Stimulated activated CD8-positive, alpha-beta memory T cell treated with anti-CD3 and anti-CD28 coated beads, Interleukin-15, amount 100 ng/mL, for 4 hours (primary cell): ENCODE data around the gene ABCA2.
A peak's percentile ranks its signal among the peaks of the same experiment; 100 is the strongest.

Source experiments
- DNase-seq, 2 donors: peaks; one replicate each; pipeline ENCODE4 v3.0.0-alpha.2; 2020; ENCODE audit warnings: low read depth in 2 of 2

ABCA2 gene

DNA sequence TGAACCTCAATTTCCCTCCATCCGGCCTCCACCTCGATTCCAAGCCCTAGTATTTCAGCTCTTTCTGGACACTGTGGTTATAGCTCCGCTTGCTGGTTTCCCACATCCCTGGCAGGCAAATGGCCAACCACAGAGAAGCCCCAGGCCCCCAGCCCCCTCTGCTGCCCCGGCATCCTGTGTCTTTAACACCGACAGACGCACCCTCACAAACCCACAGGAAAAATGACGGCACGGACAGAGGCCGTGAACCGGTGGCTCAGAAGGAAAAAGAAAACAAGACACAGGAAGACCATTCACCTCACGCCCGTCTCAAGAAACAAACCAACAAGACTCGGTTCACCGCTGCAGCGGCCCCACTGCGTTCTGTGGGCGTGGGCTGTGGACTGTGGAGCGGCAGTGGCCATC lies 30.2 kb downstream of the ABCA2 start:
- DNase-seq = peak in 1 of 2 donors; percentile 23

DNA sequence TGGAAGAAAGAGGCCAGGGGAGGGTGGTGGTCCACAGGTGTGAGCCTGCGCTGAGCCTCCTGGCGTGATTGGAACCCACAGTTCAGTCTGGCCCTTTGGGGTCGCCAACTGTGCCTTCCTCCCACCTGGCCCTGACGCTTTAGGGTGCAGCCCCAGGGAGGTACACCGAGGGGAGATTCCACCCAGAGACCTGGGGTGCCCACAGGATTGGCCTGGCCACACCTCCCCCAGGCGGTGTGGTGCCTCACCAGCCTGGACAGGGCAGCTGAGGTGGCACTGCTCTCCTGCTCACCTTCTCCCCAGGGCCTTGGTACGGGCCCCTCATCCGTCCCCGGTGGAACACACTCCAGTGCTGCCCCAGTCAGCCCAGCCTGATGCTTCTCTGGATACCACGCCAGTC lies 30.7 kb downstream of the ABCA2 start:
- DNase-seq = no peak

DNA sequence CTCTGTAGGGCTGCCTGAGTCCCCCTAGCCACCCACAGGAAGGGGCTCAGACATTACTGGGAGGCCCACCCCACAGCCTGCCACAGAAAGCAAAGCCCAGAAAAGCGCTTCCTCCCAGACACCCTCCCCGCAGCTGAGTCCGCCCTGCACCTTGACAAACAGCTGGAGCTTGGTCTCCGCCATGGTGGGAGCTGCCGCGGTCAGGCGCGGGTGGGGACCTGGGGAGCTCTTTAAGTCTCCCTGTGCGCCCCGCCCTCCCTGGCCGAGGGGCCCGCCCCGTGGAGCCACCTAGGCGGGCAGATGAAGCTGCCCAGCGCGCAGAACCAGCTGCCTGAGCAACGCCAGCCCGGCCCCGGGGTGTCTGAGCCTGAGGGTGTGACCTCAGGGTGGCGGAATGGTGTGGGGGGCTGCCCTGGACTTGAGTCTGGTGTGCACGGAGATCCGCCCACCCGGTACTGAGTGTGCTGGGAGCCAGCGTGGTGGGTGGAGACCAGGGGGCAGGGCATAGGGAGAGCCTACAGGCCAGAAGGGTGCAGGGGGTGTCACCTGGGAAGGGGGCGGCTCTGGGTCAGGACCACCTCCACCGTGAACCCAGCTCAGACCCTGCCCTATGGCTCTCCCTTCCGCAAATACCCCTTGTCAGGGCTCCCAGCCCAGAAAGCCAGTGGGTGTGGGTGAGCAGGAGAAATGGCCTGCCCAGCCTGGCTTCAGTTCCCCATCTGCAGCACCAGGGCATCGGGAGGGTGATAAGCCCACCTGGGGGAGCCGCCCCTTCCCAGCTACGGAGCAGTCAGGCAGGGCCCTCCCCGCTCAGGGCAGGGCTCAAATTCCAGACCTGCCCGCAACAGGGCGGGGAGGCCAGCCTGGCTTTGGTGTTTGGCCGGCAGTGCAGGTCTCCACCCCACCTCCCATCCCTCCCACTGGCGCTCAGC lies 31.4 kb downstream of the ABCA2 start, which contains the start of gene CLIC3:
Gene CLIC3, minus strand, starts transcription at position 208 of the 932 bp plus-strand sequence. Its CDS starts 25 bp downstream, at position 183.
- DNase-seq = peak in 1 of 2 donors; percentile 36

DNA sequence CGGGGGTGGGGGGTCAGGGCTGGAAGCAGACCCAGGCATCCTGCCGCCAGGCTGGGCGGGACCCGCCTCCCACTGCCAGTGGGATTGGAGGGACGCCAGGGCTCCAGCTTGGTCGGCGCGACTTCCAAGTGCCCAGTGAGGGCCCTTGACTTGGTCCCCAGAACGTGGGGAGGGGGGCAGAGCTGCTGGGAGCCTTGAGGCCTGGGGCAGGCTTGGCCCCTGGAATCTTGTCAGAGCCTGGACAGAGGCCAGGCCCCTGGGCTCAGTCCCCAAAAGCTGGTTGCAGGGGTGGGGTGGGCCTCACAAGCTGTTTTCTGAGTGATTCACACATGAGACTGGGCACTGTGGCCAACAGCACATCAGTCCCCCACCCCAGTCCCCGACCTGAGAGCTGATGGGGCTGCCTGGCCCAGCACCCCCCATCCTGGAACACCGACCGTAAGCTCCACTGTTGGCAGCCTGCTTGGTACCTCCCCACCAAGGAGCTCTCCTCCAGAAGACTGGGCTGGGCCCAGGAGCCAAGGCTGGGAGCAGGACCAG lies 32.2 kb downstream of the ABCA2 start:
- no peak for DNase-seq

DNA sequence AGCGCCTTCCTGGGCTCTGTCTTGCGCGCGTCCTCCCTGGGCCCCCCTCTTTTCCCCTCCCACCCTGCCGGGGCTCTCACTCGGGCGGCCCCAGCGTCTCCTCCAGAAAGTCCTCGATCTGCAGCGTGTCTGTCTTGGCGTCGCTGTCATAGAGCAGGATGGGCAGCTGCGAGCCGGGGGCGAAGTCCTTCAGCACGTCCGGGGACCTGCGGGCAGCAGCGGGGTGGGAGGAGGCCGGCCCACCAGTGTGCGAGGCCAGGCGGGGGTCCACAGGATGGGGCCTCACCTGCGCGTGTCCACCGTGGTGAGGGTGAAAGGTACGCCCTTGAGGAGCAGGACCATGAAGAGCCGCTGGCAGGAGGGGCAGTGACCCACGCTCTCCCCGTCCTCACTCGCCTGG lies 32.7 kb downstream of the ABCA2 start:
- DNase-seq = no peak

DNA sequence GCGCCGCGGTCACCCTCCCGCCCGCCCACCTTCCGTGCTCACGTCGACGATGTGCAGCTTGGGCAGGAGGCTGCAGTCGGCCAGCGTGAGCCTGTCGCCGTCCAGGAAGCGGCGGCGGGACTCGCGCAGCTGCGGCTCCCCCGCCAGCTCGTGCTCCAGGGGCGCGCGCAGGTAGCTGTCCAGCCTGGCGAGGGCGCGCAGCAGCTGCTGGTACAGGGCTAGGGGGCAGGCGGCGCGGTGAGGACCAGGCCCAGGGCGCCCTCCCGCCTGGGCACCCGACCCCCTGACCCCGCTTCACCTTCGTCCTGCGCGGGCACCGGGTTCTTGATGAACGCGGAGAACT lies 33.2 kb downstream of the ABCA2 start:
- no peak for DNase-seq

DNA sequence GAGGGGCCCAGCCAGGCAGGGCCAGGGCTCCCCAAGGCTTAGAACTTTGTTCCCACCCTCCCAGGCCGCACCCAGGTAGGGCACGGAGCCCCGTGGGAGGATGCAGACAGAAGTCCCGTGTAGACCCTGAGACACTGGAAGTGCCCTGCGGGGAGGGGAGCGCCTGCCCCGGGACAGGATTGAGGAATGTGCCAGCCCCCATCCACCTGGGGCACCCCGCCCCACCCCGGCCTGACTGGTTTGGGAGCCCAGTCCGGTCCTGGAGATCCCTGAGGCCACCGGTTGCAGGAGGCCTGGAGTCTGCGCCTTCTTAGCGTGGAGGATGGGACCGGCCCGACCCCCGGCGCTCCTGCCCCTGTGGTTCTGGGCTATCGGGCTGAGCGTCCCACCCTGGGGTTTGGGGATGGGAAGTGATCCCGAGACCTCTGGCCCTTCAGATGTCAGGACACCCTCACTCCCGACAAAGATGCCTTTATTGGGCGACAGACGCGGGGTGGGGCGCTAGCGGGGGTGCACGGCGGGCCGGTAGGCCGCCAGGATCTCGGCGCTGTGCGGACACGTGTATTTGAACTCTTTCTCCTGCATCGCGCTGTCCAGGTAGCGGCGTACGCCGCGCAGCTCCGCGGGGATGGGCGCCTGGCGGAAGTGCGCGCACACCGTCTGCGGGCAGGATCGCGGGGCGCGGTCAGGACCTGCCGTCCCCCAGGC lies 33.7 kb downstream of the ABCA2 start:
- no peak for DNase-seq

DNA sequence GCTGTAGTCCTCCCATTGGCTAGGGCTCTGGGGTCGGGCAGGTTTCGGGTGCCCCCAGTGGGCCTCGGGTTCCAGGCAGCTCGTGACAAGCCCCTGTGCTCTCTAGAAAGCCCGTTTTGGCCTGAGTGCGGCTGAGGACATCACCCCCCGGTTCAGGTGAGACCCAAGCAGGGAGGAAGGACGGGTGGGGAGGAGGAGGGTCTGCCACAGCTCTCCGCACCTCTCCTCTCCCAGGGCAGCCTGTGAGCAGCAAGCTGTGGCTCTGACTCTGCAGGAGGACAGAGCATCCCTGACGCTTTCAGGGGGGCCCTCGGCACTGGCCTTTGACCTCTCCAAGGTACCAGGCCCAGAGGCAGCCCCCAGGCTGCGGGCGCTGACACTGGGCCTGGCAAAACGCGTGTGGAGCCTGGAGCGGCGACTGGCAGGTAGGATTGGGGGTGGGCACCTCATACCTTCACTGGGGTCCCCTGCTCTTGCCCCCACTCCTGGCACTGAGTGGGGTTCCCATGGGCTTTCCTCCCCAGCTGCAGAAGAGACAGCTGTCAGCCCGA lies 35.1 kb downstream of the ABCA2 start:
- no peak for DNase-seq

DNA sequence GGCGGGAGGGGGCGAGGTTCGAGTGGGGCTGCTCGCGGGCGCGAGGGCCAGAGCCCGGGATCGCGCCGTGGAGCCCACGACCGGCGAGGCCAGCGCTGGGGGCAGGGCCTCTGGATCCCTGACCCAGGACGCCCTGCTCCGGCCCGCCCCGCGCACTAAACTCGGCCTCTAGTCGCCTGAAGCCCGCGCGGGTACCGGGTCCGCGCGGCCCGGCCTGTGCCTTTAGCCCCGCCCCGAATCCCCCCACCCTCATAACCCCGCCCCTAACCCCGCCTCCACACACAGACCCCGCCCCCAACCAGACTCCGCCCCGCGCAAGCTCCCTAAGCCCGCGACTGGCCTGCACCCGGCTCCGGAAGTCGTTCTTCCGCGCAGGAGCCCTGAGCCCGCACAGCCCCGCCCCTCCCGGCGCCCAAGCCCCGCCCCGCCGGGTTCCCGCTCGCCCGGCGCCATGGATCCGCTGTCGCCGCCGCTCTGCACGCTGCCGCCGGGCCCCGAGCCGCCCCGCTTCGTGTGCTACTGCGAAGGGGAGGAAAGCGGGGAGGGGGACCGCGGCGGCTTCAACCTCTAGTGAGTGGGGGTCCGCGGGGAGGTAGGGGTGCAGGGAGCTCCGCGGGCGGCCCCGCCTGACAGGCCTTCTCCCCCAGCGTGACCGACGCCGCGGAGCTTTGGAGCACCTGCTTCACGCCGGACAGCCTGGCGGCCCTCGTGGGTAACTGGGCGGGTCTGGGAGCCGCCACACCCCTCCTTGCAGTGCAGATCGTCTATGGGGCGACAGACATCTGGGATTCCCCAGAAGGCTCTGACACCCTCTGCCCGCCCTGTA lies 35.8 kb downstream of the ABCA2 start, which contains the start of gene PAXX:
Gene PAXX, plus strand, starts transcription at position 430 of the 826 bp plus-strand sequence. Its CDS starts 22 bp downstream, at position 452.
- peak; percentile 81 to 87 for DNase-seq

DNA sequence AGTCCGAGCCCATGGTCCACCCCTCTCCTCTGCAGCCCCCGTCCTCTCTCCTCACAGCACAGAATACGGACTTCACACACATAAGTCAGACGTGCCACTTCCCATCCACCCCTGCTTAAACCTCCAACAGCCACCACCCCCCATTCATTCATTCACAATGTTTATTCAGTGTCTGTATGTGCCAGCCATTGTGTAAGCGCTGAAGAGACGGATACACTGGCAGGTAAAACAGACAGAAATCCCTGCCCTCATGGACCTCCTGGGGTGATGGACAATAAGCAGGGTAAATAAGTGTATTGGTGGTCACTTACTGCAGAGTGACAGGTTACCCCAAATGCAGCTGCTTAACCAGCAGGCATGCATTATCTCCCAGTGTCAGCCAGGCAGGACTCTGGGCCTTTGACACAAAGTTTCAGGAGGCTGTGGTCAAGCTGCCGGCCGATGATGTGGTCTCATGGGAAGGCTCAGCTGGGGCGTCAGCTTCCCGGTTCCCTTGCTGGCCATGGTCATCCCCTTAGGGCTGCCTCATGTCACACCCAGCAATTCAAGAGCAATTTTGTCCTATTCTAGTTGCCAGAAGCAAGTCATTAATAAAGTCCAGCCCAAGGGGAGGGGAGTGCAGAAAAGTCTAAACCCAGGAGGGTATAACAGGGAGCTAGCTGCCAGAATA lies 37.7 kb downstream of the ABCA2 start:
- no peak for DNase-seq

DNA sequence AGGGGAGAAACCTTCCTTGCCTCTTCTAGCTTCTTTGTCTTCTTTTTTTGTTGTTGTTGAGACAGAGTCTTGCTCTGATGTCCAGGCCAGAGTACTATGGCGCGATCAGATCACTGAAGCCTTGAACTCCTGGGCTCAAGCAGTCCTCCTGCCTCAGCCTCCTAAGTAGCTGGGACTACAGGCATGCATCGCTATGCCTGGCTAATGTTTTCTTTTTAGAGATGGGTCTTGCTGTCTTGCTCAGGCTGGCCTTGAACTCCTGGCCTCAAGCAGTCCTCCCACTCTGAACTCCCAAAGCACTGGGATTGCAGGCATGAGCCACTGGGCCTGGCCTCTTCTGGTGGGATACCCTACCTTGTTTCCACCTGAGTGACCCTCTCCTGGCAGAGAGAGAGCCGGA lies 39.2 kb downstream of the ABCA2 start:
- DNase-seq = no peak

DNA sequence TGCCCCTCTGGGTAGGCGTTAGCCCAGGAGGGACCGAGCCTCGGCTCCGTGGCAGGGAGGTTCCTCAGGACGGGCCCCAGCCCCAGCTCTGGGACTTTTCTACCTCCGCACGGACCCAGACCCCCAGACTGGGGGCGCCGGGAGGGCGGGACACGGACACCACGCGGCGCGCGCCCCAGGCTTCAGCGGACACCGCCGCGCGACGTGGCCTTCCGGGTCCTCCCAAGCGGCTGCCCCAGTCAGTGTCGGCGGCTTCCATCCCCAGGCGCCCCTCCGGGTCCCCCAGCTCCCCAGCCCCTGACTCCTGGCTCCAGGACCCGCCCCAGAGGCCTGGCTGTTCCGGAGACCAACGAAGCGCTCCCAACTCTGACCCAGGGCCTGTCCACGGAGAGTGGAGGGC lies 42.2 kb downstream of the ABCA2 start:
- DNase-seq = no peak

DNA sequence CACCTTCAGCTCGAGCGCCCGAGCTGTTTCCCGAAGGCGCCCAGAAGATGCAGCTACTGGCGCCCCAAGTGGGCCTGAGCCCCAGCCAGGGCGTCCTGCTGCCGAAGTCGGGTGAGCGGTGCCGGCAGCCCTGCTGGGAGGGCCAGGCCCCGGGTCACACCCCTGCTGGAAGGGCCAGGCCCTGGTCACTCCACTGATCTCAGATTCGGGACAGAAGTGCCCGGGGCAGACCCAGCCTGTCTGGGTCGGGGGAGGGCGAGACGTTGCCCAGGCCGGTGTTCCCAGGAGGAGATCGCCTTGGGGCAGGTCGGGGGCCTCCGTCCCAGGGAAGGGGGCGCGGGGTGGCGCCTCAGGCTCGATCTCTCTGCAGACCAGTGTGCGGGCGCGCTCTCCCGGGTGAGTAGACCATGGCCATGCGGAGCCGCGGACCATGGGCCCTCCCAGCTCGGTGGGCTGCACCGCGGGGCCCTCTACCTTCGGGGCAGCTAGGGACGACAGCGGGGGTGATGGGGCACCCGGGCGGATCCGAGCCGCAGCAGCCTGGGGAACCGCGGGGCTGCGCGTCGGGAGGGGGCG lies 42.9 kb downstream of the ABCA2 start:
- DNase-seq = no peak

DNA sequence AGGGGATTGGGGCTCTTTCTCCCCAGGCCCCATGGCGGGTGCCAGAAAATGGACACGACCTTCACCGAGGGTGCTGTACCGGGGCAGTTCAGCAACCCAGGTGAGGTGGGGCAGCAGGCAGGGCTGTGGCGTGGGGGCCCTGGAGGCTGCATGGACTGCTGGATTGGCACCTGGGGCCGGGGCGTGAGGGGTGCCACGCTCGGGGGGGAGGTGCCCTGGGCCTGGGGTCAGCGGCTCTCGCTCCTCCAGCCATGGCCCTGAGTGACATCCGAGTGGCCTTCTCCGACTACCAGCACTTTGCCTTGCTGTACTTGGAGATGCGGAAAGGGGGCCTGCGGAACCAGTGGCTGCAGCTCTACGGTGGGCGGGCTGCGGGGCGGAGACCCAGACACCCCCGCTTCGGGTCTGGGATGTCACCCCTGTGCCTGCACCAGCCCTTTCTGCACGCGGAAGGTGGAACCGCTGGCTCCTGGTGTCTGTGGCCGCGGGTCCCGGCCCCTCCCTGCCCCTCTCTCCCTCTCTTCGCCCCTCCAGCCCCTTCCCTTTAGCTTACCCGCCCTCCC lies 43.5 kb downstream of the ABCA2 start:
- no peak for DNase-seq

DNA sequence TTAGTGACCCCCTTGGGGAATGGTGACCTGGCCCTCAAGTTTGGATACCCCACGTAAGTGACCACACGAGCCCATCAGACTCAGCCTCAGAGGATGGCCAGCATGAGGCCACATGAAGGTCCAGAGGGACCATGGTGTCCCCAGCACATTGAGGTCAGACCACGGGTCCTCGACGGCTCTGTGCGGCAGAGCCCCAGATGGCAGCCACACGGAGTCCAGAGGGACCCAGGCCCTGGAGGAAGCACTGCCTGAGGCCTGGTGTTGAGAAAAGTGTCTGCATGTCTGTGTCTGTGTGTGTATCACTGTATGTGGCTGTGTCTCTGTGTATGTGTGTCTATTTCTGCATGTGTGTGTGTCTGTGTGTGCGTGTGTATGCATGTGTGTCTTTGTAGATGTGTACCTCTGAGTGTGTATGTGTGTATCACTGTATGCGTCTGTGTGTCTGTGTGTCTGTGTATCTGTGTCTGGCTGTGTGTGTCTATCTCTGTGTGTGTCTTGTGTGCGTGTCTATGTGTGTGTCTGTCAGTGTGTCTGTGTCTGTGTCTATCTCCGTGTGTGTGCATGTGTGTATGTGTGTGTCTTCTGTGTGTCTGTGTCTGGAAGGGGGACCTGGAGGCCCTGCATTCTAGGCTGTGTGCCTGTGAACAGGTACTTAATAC lies 44.3 kb downstream of the ABCA2 start:
- no peak for DNase-seq

DNA sequence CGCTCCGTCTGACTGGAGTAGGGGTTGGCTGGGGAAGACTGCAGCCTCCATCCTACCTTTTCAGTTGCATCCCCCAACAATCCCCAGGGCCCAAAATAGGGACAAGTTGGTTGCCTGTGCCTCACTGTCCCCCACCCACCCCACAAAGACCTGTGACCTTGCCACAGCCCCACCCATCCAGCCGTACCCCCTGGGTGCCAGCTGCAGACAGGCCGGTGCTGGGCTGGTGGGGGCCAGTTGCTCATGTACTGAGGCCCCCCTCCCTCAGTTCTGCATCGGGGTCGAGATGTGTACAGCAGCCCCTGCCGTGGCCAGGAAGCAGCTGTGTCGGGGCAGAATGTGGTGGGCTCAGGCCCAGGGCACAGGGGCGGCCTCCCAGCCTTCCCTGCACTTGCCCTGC lies 44.9 kb downstream of the ABCA2 start:
- no peak for DNase-seq

DNA sequence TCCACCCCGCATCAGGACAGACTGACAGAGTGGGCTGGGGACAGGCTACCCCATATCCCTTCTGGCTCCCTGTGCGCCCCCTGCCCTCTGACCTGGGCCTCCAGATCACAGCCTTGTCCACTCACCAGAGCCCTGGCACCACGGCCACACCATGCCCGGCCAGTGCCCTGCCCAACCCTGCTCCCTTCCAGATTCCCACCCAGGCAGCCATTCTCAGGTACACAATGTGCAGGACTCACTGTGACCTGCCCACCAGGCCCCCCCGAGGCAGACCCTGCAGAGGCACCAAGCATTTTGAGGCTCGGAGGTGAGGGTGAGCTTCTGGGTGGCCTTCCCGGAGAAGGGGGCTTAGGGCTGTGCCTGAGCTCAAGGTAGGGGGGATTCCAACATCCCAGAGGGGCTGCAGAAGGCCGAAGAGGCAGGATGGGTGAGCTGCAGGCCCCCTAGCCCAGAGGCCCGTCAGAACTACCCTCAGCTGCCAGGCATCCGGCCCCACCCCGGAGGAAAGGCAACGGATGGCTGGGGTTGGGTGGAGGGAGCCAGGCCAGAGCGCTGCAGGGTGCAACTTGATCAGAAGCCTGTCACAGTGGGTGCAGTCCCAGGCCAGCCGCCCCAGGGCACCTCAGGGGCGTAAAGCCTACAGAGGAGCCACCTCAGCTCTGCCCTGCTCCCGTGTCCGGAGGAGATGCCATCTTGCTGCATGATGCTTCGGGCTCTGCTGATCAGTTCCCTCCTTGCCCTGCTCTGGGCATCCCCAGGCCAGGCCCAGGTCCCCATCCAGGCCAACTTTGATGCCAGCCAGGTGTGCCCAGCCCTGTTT lies 45.6 kb downstream of the ABCA2 start, which contains the start of gene LCNL1:
Gene LCNL1, plus strand, starts transcription at position 762 of the 820 bp plus-strand sequence. CDS start 594 bp downstream, outside the sequence.
- DNase-seq = no peak

DNA sequence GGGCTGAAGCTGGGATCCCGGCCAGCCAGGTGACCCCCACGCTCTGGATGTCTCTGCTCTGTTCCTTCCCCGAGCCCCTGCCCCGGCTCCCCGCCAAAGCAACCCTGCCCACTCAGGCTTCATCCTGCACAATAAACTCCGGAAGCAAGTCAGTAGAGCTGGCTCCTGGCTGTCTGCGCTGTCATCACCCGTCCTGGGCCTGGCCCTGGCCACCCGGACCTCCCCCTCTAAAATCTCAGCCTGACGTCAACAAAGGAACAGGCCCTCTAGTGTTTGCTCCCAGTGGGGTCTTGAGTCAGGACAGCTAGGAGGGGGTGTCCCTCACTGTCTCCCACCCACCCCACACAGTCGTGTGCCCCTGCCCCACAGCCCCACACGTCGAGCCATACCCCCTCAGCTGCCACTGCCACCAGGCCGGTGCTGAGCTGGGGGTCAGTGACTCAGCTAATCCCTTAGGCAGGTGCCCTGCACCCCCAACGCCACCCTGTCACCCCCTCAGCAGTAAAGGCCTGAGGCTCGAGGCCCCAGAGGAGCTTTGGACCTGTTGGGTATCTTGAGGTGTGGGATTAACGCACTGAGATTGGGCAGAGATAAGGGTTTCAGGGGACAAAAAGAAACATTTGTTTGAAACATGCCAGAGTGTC lies 46.3 kb downstream of the ABCA2 start:
- no peak for DNase-seq
